ENCODE results near the gene MSI2. TPM values are rescaled to one million over a fixed set of nuclear protein-coding genes. Genes with fewer than 3 reads are reported as not detected.

MSI2 gene
- total RNA-seq, 2 donors from 2014 or later, result 54.1 to 74.8 TPM

DNA sequence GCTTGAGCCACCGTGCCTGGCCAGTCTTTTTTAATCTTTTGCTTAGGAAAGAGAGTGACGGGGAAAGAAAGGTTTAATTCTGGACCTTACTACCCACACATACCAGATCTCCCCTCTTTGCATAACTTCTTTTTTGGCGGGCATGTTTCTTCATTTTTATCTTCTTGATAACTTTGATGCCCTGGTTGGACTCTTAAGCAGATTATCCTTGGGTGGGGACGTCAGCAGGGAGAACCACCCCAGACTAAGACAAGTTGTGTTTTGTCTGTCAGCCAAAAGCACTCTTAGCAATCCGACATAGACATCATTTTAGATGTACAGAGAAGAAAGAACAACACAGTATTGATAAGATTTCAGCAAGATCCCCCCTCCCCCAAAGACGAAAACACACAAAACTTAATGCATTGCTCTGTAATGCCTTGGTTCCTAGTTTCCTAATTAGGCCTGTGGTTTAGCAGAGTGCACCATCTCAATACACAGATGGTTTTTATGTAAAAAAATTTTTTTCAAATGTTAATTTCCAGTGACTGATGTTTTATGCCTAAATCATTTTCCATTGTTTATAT is 99.9 kb downstream of the MSI2 start:
- no peak overlapping the region for H3K27ac Mint-ChIP-seq
- no peak for ATAC-seq
- no peak for DNase-seq (ENCODE audit: low spot score in 2 of 2)
- peaks cover 0 to 13% of the 10 kb centered on the region in 2 donors for H3K36me3 Mint-ChIP-seq
- H3K9me3 Mint-ChIP-seq, result peaks cover 0 to 5% of the 10 kb centered on the region in 2 donors

DNA sequence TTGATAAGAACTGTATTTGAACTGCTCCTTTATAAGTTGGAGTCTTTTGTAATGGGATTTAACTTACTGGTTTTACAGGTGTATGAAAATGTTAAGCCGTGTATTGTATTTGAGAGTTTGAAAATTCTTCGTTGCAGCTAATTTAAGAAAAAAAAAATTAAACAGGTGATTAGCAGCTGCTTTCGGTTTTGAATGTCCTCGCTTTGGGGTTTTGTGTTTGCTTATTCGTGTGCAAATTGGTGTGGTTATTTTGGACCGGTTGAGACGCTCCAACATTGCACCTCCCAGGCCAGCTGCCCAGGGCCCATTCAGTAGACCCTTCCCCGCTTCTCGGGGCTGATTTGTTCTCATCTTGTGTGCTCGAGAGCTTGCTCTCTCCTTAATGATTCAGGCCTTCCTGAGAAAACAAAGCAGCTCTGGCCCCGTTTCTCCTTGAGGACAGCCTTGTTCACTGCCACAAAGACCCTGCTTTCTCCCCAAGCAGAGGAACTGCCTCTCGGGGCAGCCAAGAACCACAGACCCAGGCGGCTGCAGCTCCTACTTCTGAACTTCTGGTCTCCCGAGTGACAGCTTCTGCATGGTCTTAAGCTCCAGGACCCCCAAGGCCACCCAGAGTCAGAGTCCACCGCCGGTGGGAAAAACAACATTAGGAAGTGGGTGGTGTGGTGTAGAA is 100.5 kb downstream of the MSI2 start:
- DNase-seq (ENCODE audit: low spot score in 2 of 2) (no peak), ATAC-seq (no peak)
- peak overlapping the region; percentile 26 for H3K27ac Mint-ChIP-seq
- H3K9me3 Mint-ChIP-seq, result peaks cover 0 to 5% of the 10 kb centered on the region in 2 donors
- peaks cover 0 to 13% of the 10 kb centered on the region in 2 donors for H3K36me3 Mint-ChIP-seq

DNA sequence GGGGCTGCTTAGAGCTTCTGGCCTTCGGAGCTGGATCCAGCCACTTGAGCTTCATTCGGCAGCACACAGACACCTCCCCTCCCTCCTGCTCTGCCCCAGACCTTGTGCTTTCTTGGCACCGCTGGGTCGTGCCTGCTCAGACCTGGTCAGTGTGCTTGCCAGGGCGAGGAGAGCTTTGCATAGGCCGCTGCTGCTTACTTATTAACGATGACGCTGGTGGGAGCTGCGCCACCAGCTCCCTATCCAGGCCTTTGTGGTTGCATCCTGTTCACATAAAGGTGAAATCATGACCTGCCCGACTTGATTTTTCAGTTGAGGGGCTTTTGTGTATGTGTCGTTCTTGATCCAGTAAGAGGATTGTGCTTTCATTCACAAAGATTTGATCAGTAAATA is 101.1 kb downstream of the MSI2 start:
- peaks cover 0 to 5% of the 10 kb centered on the region in 2 donors for H3K9me3 Mint-ChIP-seq
- peaks cover 0 to 13% of the 10 kb centered on the region in 2 donors for H3K36me3 Mint-ChIP-seq
- H3K27ac Mint-ChIP-seq, result peak overlapping the region in 1 of 2 donors; percentile 26
- ATAC-seq (no peak), DNase-seq (ENCODE audit: low spot score in 2 of 2) (no peak)

DNA sequence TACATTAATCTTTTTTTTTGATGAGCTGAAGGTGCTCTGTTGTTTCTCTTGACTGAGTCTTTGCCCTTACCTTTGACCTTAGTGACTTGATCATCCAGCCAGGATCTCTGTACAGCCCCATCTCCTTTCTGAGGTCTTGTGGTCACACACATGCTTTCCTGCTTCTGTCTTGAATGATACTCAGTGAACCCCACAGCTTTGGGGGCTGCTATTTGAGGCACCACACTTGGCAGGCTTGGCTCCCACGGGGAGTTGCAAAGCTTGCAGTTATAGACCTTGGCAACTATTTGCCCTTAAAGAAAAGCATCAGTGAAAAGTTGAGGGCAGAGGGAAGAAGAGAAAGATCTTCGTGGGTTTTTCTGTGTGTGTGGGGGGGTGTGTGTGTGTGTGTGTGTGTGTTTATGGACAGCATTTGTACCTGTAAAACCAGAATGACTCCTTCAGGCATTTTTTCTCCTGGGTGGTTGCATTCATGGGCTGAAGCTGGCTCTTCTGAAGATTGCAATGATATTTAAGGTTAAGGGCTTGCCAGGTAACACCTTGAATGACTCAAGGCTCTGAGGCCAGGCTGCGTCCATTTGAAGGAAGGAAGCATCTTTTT is 101.6 kb downstream of the MSI2 start:
- no peak for DNase-seq (ENCODE audit: low spot score in 2 of 2)
- Mint-ChIP-seq H3K36me3 (peaks cover 0 to 13% of the 10 kb centered on the region in 2 donors), H3K27ac (peak overlapping the region; percentile 26 to 67), H3K9me3 (peaks cover 0 to 5% of the 10 kb centered on the region in 2 donors)
- peak; percentile 49 to 71 for ATAC-seq

DNA sequence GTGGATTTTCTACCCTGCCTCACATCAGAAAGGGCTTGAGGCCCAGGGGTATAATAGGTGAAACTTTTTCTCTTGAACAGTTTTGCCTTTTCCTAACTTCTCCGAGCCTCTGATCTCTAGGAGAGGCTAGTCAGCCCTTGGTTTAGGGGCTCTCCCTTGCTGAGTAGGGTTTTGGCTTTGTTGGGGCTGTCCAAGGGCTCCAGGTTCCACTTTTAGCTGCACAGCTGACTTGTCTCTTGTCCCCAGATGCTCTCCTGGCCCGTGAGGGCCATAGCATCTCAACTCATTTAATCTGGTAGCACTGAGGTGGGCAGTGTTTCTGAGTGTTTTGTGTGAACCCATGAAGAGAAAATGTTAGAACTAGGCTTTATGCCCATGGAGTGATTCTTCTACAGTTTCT is 103.9 kb downstream of the MSI2 start:
- DNase-seq (ENCODE audit: low spot score in 2 of 2) (no peak), ATAC-seq (no peak)
- no peak overlapping the region for H3K27ac Mint-ChIP-seq
- no peaks in the 10 kb centered on the region for H3K9me3 Mint-ChIP-seq
- peaks cover 0 to 4% of the 10 kb centered on the region in 2 donors for H3K36me3 Mint-ChIP-seq

DNA sequence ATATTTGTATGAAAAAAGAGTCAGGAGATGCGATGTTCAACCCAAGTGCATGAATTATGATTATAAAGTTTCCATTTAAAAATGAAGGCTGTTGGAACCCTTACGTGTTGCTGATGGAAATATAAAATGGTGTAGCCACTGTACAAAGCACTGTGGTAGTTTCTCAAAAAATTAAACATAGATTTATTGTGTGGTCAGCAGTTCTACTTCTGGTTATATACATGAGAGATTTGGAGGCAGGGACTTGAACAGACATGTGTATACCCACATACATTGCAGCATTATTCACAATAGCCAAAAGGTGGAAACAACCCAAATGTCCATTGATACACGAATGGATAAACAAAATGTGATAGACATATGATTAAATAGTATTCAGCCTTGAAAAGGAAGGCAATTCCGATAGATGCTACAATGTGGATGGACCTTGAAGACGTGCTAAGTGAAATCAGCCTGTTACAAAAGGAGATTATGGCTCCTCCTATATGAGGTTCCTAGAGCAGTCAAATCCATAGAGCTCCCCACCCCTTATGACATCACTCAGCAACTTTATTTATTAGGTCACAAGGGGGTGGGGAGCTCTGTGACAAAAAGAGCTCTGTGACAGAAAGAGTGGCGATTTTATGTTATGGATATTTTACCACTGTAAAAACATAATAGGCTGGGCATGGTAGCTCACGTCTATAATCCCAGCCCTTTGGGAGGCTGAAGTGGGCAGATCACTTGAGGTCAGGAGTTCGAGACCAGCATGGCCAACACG is 106.7 kb downstream of the MSI2 start:
- ATAC-seq (no peak), DNase-seq (ENCODE audit: low spot score in 2 of 2) (no peak)
- no peaks in the 10 kb centered on the region for H3K36me3 Mint-ChIP-seq
- H3K27ac Mint-ChIP-seq, result no peak overlapping the region
- no peaks in the 10 kb centered on the region for H3K9me3 Mint-ChIP-seq

DNA sequence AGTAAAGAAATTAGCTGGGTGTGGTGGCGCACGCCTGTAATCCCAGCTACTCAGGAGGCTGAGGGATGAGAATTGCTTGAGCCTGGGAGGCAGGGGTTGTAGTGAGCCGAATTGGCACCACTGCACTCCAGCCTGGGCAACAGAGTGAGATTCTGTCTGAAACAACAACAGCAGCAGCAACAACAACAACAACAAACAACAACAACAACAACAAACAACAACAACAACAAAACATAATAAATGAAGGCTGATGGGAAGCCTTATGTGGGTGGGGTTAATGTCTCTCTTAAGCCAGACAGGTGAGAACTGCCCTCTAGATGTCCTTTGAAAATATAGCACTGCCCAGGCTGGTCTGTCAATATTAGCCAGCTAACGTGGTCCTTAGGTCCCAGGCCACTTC is 107.3 kb downstream of the MSI2 start:
- Mint-ChIP-seq H3K36me3 (no peaks in the 10 kb centered on the region), H3K27ac (no peak overlapping the region), H3K9me3 (no peaks in the 10 kb centered on the region)
- DNase-seq (ENCODE audit: low spot score in 2 of 2) (no peak), ATAC-seq (no peak)

DNA sequence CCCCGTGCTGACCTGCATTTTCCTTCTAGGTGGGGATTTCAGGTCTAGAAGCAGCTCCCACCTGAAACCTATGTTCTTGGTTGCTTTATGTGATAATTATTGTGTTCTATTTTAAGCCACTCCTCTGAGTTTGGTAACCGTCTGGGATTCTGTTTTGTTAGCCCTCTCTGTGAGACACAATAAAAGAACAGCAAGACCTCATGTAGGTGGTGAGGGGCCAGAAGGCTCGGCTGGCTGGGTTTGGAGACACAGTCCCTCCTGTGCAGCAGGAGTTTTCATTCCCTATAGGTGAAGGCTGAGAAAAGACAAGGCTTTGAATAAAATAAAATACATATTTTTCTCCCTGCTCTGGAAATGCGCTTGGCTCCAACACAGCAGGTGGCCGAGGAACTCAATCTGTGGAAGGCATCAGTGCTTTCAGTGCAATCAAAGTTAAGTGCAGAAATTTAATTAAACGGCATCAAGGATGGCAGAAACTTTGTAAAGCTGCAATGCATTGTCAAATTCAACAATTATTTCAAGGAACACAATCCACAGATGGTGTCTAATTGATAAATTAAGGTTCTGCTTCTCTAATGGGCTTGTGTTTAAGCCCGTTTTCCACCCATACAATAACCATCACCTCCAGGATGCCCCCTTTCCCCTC is 107.8 kb downstream of the MSI2 start:
- DNase-seq (ENCODE audit: low spot score in 2 of 2) (no peak), ATAC-seq (no peak)
- H3K27ac Mint-ChIP-seq, result no peak overlapping the region

DNA sequence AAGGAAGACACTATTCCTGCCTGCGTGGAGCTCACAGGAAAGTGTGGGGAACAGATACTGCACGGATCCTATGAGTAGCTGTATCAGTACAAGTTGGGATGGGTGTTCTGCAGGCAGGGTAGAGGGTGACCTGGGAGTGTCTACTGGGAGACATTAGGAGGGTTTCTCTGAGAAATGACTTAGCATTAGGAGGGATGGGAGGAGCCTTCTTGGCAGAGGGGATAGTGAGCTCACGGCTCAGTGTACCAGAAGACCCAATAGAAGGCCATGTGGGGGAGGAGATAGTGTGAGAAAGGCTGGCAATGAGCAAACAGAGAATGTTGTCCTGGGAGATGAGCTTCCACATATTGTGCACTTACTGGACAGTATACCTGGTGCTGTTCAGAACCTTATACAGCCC is 109.1 kb downstream of the MSI2 start:
- Mint-ChIP-seq H3K9me3 (no peaks in the 10 kb centered on the region), H3K27ac (peak overlapping the region in 1 of 2 donors; percentile 21), H3K36me3 (no peaks in the 10 kb centered on the region)
- ATAC-seq, result no peak
- no peak for DNase-seq (ENCODE audit: low spot score in 2 of 2)

More for the DNA sequence above, 107.8 kb downstream of the MSI2 start:
- H3K9me3 Mint-ChIP-seq, result no peaks in the 10 kb centered on the region
- H3K36me3 Mint-ChIP-seq, result no peaks in the 10 kb centered on the region

DNA sequence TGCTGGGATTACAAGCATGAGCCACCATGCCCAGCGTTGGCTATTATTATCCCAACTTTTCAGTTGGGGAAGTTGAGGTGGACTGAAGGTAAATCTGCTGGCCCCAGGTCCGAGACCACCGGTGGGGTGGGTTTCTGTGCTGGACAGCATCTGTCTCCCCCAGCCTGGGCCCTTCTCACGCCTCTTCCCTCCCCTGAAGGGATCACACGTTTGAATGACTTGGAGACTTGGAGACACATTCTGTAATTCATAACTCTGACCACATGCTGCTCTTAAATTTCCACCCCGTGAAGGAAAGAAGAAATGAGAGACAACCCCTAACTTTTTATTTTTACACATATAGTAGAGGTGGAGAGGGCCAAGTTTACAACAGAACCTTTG is 109.8 kb downstream of the MSI2 start:
- no peak for ATAC-seq
- no peak overlapping the region for H3K27ac Mint-ChIP-seq
- H3K9me3 Mint-ChIP-seq, result no peaks in the 10 kb centered on the region
- H3K36me3 Mint-ChIP-seq, result no peaks in the 10 kb centered on the region
- DNase-seq (ENCODE audit: low spot score in 2 of 2), result no peak

DNA sequence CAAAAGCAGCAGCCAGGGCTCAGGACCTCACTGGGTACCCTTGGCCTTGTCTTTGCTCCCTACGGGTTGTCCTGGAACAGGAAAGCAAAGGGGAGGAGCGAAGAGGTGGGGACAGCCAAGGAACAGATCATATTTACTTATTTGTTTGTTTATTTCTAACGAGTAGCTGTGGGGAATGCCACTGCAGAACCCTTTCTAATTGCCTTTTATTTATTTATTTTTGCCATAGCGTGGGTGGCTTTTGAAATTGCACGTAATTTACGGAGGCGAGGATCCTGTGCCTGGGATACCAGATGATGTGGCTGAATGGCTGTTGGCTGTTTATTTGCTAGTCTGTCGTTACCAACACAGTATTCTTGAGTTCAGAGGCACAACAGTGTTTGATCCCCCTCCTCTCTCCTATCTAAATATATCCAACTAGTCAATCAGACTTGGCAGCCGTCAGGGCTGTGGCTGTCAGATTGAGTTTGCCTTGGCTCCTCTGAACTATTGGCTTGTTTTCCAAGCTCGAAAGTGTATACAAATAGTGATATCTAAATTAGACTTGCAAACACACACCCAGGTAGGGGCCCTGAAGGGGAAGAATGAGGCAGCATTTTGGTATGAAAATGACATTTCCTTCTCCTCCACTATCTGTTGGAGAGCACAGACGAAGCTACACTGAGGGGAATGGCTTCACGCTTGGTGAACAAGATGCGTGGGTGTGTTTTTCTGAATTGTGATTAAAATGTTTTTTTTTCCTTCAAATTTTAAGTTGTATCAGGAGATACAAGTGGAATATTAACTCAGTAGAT is 110.4 kb downstream of the MSI2 start:
- DNase-seq (ENCODE audit: low spot score in 2 of 2) (no peak), ATAC-seq (no peak)
- Mint-ChIP-seq H3K27ac (no peak overlapping the region), H3K36me3 (no peaks in the 10 kb centered on the region), H3K9me3 (no peaks in the 10 kb centered on the region)

DNA sequence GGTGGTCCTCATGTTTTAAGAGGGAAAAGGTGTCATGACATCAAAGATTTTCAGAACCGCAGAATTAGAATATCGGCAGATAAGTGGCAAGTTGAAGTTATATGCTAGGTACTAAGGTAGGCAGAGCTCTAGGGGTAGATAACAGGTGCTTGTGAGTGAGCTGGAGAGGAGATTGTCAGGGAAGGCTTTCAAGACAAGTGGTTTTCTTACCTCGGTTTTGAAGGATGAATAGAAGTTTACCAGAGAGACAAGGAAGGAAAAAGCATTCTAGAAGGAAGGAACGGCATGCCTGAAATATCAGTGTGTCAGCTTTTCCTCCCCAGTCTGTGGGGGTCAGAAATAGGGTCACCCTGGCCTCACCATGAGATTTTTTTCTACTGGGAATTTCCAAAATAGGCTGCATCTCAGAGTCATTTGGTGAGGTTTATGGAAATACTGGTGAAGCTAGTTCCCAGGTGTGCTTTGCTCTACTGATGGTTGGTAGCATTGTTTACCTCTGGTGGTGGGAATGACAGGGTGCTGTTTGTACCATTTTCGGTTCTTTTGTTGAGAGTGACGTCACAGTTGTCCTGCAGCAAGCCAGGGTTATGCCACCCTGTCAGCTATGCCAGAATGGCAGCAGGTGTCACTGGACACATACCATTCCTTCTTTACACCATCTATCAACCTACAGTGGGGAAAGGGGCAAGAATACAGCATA is 112.5 kb downstream of the MSI2 start:
- Mint-ChIP-seq H3K9me3 (no peaks in the 10 kb centered on the region), H3K36me3 (peaks cover 0 to 18% of the 10 kb centered on the region in 2 donors), H3K27ac (peak overlapping the region in 1 of 2 donors; percentile 26)
- DNase-seq (ENCODE audit: low spot score in 2 of 2), result no peak
- ATAC-seq, result no peak

DNA sequence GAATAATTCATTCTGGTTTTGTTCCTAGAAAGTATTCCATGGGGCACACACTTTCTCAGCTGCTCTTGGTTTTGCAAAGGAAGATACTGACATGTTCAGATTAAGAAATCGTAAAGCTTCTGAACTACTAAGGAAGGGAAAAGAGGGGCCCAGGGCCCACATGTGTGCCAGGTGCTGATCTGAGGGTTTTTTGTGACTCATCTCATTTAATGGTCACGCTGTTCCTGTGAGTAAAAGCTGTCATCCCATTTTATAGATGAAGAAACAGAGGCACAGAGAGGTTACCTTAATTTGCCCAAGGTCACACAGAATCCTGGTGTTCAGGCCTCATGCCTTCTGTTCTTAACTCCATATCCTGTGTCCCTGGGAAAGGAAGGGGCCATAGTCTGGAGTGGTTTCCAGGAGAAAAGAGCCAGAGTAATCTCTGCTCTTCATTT is 113.2 kb downstream of the MSI2 start:
- ATAC-seq, result peak; percentile 64 to 76
- DNase-seq (ENCODE audit: low spot score in 2 of 2), result no peak
- H3K36me3 Mint-ChIP-seq, result peaks cover 0 to 18% of the 10 kb centered on the region in 2 donors
- H3K9me3 Mint-ChIP-seq, result no peaks in the 10 kb centered on the region
- peak overlapping the region; percentile 26 to 52 for H3K27ac Mint-ChIP-seq

DNA sequence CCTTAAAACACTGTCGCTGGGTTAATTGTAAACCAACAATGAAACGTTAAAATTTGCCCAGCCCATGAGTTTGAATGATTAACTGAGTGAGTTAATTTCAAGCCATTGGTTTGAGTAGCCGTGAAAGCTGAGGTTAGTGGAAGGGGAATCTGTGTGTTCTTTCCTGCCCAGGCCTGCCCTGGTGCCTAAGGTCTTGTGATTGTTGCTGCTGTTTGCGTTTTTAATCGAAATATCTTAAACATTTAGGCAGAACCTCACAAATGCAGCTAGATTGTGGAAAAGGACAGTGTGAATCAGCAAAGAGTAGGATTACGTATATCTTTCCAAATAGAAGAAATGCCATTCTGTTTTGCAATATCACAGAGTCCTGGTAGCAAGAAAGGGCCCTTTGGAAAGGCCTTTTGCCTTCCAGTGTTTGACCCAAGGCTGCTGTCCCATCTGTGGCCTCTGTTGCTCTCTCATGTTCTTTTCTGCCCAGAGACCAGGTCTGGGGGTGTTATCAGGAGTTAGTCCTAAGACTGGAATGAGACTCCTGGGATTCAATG is 113.8 kb downstream of the MSI2 start:
- DNase-seq (ENCODE audit: low spot score in 2 of 2) (no peak), ATAC-seq (no peak)
- Mint-ChIP-seq H3K27ac (no peak overlapping the region), H3K9me3 (peaks cover 0 to 4% of the 10 kb centered on the region in 2 donors), H3K36me3 (peaks cover 0 to 23% of the 10 kb centered on the region in 2 donors)

DNA sequence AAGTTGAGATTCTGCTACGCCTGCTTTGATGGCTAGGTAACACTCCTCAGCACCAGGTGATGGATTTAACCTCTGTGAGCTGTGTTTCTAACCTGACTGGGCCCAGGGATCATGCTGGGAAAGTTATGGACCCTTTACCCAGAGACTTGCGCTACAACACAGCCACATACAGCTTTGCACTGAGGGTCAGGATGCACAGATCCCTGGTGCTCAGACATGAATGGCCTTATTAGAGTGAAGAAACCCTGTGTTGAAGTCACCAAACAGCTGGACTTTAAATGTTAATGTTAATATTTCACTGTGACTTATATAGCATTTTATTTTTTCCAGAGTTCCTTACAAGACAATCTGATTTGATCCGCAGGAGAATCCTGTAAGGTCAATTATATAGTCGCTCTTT is 114.3 kb downstream of the MSI2 start:
- DNase-seq (ENCODE audit: low spot score in 2 of 2) (no peak), ATAC-seq (no peak)
- Mint-ChIP-seq H3K27ac (no peak overlapping the region), H3K36me3 (peaks cover 0 to 26% of the 10 kb centered on the region in 2 donors), H3K9me3 (peaks cover 0 to 4% of the 10 kb centered on the region in 2 donors)
